Astrocyte (in vitro differentiated cells and primary cell): Measurements from ENCODE around the gene DNPH1. TPM values are rescaled to one million over a fixed set of nuclear protein-coding genes. Genes with fewer than 3 reads are reported as not detected.

ENCODE experiments used
- DNase-seq: peaks from one replicate; pipeline ENCODE4 v3.0.0-alpha.2; 2010; ENCODE audit warnings: low read depth
- FAIRE-seq: peaks from 2 replicates; lab custom pipeline; 2011; peaks lifted over from hg19 to GRCh38; lab: Jason Lieb, UNC
- H2AFZ ChIP-seq: 2 replicates; pipeline ENCODE4 v1.6.0; 2012; ENCODE audit warnings: low read depth, low read length, inconsistent platforms
- H3K27ac ChIP-seq: 2 replicates; pipeline ENCODE4 v1.5.1; 2011; ENCODE audit warnings: low read depth, low read length, inconsistent platforms
- H3K27me3 ChIP-seq: 2 replicates; pipeline ENCODE4 v1.6.0; 2011; ENCODE audit warnings: low read length, inconsistent platforms; ENCODE audit not compliant: insufficient read depth
- H3K36me3 ChIP-seq: 2 replicates; pipeline ENCODE4 v1.5.1; 2011; ENCODE audit warnings: low read length, inconsistent platforms; ENCODE audit not compliant: insufficient read depth
- H3K4me1 ChIP-seq: 2 replicates; pipeline ENCODE4 v1.5.1; 2011; ENCODE audit warnings: low read length, inconsistent platforms; ENCODE audit not compliant: insufficient read depth
- H3K4me2 ChIP-seq: 2 replicates; pipeline ENCODE4 v1.6.0; 2012; ENCODE audit warnings: low read length, inconsistent platforms
- H3K4me3 ChIP-seq: 2 replicates; pipeline ENCODE4 v1.5.1; 2011; ENCODE audit warnings: low read depth, mild to moderate bottlenecking, low read length, inconsistent platforms; ENCODE audit not compliant: insufficient read depth
- H3K79me2 ChIP-seq: 2 replicates; pipeline ENCODE4 v1.6.0; 2012; ENCODE audit warnings: mild to moderate bottlenecking, low read length, inconsistent platforms; ENCODE audit not compliant: insufficient read depth
- H3K9ac ChIP-seq: 2 replicates; pipeline ENCODE4 v1.6.0; 2012; ENCODE audit warnings: mild to moderate bottlenecking, low read length, inconsistent platforms
- H3K9me3 ChIP-seq: 2 replicates; pipeline ENCODE4 v1.5.1; 2012; ENCODE audit warnings: low read depth, mild to moderate bottlenecking, low read length, inconsistent platforms; ENCODE audit not compliant: insufficient read depth
- H4K20me1 ChIP-seq: 2 replicates; pipeline ENCODE4 v1.6.0; 2012; ENCODE audit warnings: low read length, inconsistent platforms; ENCODE audit not compliant: insufficient read depth
- H3K27ac Mint-ChIP-seq: one replicate; pipeline ENCODE4 v1.8.0; 2021; ENCODE audit warnings: mild to moderate bottlenecking, mixed read lengths; ENCODE audit not compliant: unreplicated experiment
- H3K27me3 Mint-ChIP-seq: one replicate; pipeline ENCODE4 v1.8.0; 2021; ENCODE audit warnings: low read depth, mixed read lengths; ENCODE audit not compliant: unreplicated experiment
- H3K36me3 Mint-ChIP-seq: one replicate; pipeline ENCODE4 v1.8.0; 2021; ENCODE audit warnings: low read depth, mixed read lengths; ENCODE audit not compliant: unreplicated experiment
- H3K4me1 Mint-ChIP-seq: one replicate; pipeline ENCODE4 v1.8.0; 2021; ENCODE audit warnings: low read depth, mixed read lengths; ENCODE audit not compliant: unreplicated experiment
- H3K4me3 Mint-ChIP-seq: one replicate; pipeline ENCODE4 v1.8.0; 2021; ENCODE audit warnings: mild to moderate bottlenecking, moderate library complexity, mixed read lengths; ENCODE audit not compliant: unreplicated experiment
- H3K9me3 Mint-ChIP-seq: one replicate; pipeline ENCODE4 v1.8.0; 2021; ENCODE audit warnings: mild to moderate bottlenecking, mixed read lengths; ENCODE audit not compliant: unreplicated experiment
- CTCF ChIP-seq: IDR thresholded peaks from 2 replicates; pipeline ENCODE4 v1.5.1; 2011; ENCODE audit warnings: low read depth, mild to moderate bottlenecking, inconsistent platforms, low read length, moderate library complexity; ENCODE audit not compliant: insufficient read depth
- EZH2 ChIP-seq: IDR thresholded peaks from 2 replicates; pipeline ENCODE4 v1.6.1; 2012; ENCODE audit warnings: mild to moderate bottlenecking, low read length, inconsistent platforms; ENCODE audit not compliant: insufficient read depth
- total RNA-seq: library from RNA; stranded (reverse); gene quantifications from 2 replicates; pipeline ENCODE4 v1.2.1, GENCODE V29; 2021

Gene DNPH1
- total RNA-seq, 1 donor from 2014 or later: 15.1 TPM

GRCh38 chr6:43199912-43200311, 29.4 kb downstream of the DNPH1 start:
- H3K27me3 ChIP-seq: no peaks in the 10 kb centered on the region
- Mint-ChIP-seq H3K27me3 (peaks cover 11% of the 10 kb centered on the region), H3K4me3 (no peak overlapping the region), H3K4me1 (no peaks in the 10 kb centered on the region), H3K36me3 (peaks cover 54% of the 10 kb centered on the region), H3K9me3 (peaks cover 7% of the 10 kb centered on the region), H3K27ac (no peak overlapping the region)
- H3K4me1 ChIP-seq: no peaks in the 10 kb centered on the region
- no peaks in the 10 kb centered on the region for H3K79me2 ChIP-seq
- TF ChIP-seq CTCF (no peak), EZH2 (no peak)
- no peaks in the 10 kb centered on the region for H3K9me3 ChIP-seq
- no peak overlapping the region for H2AFZ ChIP-seq
- H3K4me3 ChIP-seq: no peak overlapping the region
- DNase-seq (no peak), FAIRE-seq (no peak)
- no peak overlapping the region for H3K9ac ChIP-seq
- peaks cover 6% of the 10 kb centered on the region for H3K36me3 ChIP-seq
- H4K20me1 ChIP-seq: no peaks in the 10 kb centered on the region
- H3K27ac ChIP-seq: no peak overlapping the region
- no peak overlapping the region for H3K4me2 ChIP-seq

DNA sequence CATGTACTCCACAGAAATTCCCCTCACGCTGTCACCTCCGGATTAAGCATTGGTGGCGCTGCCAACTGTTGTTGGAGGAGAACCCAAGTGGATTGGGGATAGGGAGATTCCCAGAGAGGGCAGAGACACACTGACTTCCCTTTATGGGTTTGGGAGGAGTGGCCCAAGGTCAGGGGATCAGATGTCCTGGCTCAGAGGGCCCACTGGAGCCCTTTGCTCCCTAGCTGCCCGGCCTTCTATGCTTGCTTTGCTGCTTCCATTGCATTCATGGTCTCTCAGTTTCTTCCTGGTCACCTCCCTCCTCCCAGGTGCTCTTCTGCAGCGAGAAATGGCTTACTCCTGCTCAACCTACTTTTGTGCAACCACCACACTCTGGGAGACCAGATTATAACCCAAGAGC, 32.9 kb downstream of the DNPH1 start:
- Histone ChIP-seq H2AFZ (no peak overlapping the region), H3K4me2 (no peak overlapping the region), H3K27ac (no peak overlapping the region), H3K4me3 (no peak overlapping the region), H3K9ac (no peak overlapping the region), H3K9me3 (no peaks in the 10 kb centered on the region), H3K27me3 (no peaks in the 10 kb centered on the region), H3K4me1 (no peaks in the 10 kb centered on the region), H3K36me3 (peaks cover 10% of the 10 kb centered on the region), H4K20me1 (no peaks in the 10 kb centered on the region), H3K79me2 (no peaks in the 10 kb centered on the region)
- H3K4me3 Mint-ChIP-seq: no peak overlapping the region
- FAIRE-seq: no peak
- H3K27ac Mint-ChIP-seq: no peak overlapping the region
- peaks cover 4% of the 10 kb centered on the region for H3K27me3 Mint-ChIP-seq
- H3K36me3 Mint-ChIP-seq: peaks cover 37% of the 10 kb centered on the region
- H3K4me1 Mint-ChIP-seq: no peaks in the 10 kb centered on the region
- H3K9me3 Mint-ChIP-seq: peaks cover 2% of the 10 kb centered on the region
- TF ChIP-seq EZH2: no peak
- no peak for TF ChIP-seq CTCF
- no peak for DNase-seq

- H3K4me3 Mint-ChIP-seq: no peak overlapping the region
- no peak overlapping the region for H3K27ac Mint-ChIP-seq
- no peak for FAIRE-seq
- Histone ChIP-seq H3K4me3 (no peak overlapping the region), H3K27ac (no peak overlapping the region), H3K79me2 (no peaks in the 10 kb centered on the region), H3K36me3 (peaks cover 4% of the 10 kb centered on the region), H4K20me1 (no peaks in the 10 kb centered on the region), H3K4me1 (no peaks in the 10 kb centered on the region), H3K4me2 (no peak overlapping the region), H3K27me3 (no peaks in the 10 kb centered on the region), H3K9me3 (no peaks in the 10 kb centered on the region), H2AFZ (no peak overlapping the region), H3K9ac (no peak overlapping the region)
- peaks cover 26% of the 10 kb centered on the region for H3K36me3 Mint-ChIP-seq
- TF ChIP-seq CTCF (no peak), EZH2 (no peak)
- H3K27me3 Mint-ChIP-seq: no peaks in the 10 kb centered on the region
- H3K9me3 Mint-ChIP-seq: no peaks in the 10 kb centered on the region
- DNase-seq: no peak
- no peaks in the 10 kb centered on the region for H3K4me1 Mint-ChIP-seq
These were observed 35.4 kb downstream of the DNPH1 start for GRCh38 chr6:43193929-43194328.
